Psoas muscle (tissue), 8 donors: Measurements from ENCODE around the gene TANK. TPM values are rescaled to one million over a fixed set of nuclear protein-coding genes. Genes with fewer than 3 reads are reported as not detected.

Source experiments
- ATAC-seq, 4 donors: fragments of 200-7000 bp; cut with Tn5 transposase; one replicate each; pipeline ENCODE4 v1.9.1; 2020; ENCODE audit warnings: moderate library complexity in 3 of 4, mild to moderate bottlenecking in 2 of 4
- DNase-seq, 2 donors: peaks; one replicate each; pipeline ENCODE4 v3.0.0-alpha.2; 2020
- H3K27ac ChIP-seq: fragments of 200-600 bp; one replicate; pipeline ENCODE4 v1.8.0; 2022
- H3K27me3 ChIP-seq, 3 donors: fragments of 200-600 bp in 1 of 3; one replicate each; pipeline versions ENCODE4 v1.6.1 to v1.8.0; 2013 to 2022; ENCODE audit warnings: low read length in 2 of 3, mild to moderate bottlenecking in 2 of 3, moderate library complexity in 1 of 3; ENCODE audit not compliant: insufficient read depth in 3 of 3
- H3K36me3 ChIP-seq, 2 donors: fragments of 200-600 bp in 1 of 2; one replicate each; pipeline versions ENCODE4 v1.6.1 to v1.8.0; 2013 to 2022; ENCODE audit warnings: low read depth in 1 of 2, mild to moderate bottlenecking in 1 of 2, moderate library complexity in 1 of 2; ENCODE audit not compliant: insufficient read depth in 1 of 2
- H3K4me1 ChIP-seq: fragments of 200-600 bp; one replicate; pipeline ENCODE4 v1.8.0; 2022
- H3K4me3 ChIP-seq: fragments of 200-600 bp; one replicate; pipeline ENCODE4 v1.8.0; 2022; ENCODE audit warnings: mild to moderate bottlenecking
- H3K9me3 ChIP-seq: fragments of 200-600 bp; one replicate; pipeline ENCODE4 v1.8.0; 2022
- WGBS, 3 donors: extraction: QIAGEN DNeasy Blood & Tissue Kit; methylation state at CpG; one replicate each; pipeline versions ENCODE4 v1.1.6 to v1.1.7; 2013; 5-methylcytosine and 5-hydroxymethylcytosine counted together
- intact Hi-C, 2 donors: fragments of 100-400 bp; cut with DNase I; formaldehyde crosslinking; loops; one replicate each; pipeline versions ENCODE4 v1.11.0 to v1.14.2; 2022
- polyA plus RNA-seq, 3 donors: library from polyadenylated mRNA; stranded (reverse); fragments of 200-250 nt; gene quantifications; one replicate each; pipeline ENCODE4 v1.2.3, GENCODE V29; 2013
- total RNA-seq, 4 donors: library from RNA; stranded (reverse); fragmentation: NEBNext Ultra II Directional in 2 of 4; extraction: Animal tissue kit (Norgen Biotek cat#: 25700) in 2 of 4; gene quantifications; one replicate each; pipeline versions ENCODE4 v1.2.1 to v1.2.4, GENCODE V29; 2021 to 2023
- TF ChIP-seq, protein P1 (sequence below): fragments of 200-600 bp; IDR thresholded peaks from one replicate; pipeline ENCODE4 v1.8.0; 2022; ENCODE audit warnings: antibody characterized with exemption
- donor health status: healthy with polysubstance abuse.
- donor health status: DM: no; HTN: no; CAD: no; lungs with moderate emphysema.
- donor health status: Bipolar disorder and iron deficiency.
- donor health status: healthy.
- donor health status: DM: yes; HTN: yes; CAD: no.
- donor health status: DM: no; HTN: no; CAD: no.
- donor health status: DM: no; HTN: no; CAD: no.
- donor health status: DM: yes; HTN: yes; CAD: no.

The TANK gene
- total and polyA plus RNA-seq, 7 donors: 39.6 to 75.7 (median 57.2) TPM

DNA sequence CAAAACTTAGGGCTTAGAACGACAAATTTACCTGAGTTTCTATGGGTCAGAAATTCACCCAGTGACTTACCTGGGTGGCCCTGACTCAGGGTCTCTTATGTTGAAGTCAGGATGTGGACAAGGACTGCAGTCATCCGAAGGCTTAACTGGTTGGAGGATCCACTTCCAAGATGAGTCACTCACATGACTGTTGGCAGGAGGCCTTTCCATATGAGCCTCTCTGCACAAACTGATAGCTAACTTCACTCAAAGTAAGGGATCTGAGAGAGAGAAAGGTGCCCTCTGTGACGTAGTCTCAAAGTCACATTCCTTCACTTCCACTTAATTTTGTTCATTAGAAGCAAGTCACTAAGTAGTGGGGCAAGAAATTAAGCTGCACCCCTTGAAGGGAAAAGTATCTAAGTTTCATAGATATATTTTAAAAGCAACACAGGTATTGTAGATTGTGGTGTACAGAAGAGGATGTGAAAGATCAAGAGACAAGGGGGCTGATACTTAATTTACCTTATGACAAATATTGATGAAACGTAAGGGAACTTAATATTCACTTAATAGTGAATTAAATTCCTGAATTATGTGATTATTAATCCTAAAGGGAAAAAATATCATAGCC lies 48.4 kb downstream of the TANK start:
- Histone ChIP-seq H3K36me3 (peaks cover 2 to 71% of the 10 kb centered on the region in 2 donors), H3K4me3 (no peak overlapping the region), H3K27ac (no peak overlapping the region), H3K27me3 (no peaks in the 10 kb centered on the region), H3K4me1 (no peaks in the 10 kb centered on the region), H3K9me3 (no peaks in the 10 kb centered on the region)
- intact Hi-C loops: no loop called here
- 69 to 72% (median 71%) methylated on average over 4 of the region's 4 CpGs for WGBS, 3 donors
- DNase-seq (no peak), ATAC-seq (peak; percentile 88 to 98 (median 94))
- TF ChIP-seq, protein P1, sequence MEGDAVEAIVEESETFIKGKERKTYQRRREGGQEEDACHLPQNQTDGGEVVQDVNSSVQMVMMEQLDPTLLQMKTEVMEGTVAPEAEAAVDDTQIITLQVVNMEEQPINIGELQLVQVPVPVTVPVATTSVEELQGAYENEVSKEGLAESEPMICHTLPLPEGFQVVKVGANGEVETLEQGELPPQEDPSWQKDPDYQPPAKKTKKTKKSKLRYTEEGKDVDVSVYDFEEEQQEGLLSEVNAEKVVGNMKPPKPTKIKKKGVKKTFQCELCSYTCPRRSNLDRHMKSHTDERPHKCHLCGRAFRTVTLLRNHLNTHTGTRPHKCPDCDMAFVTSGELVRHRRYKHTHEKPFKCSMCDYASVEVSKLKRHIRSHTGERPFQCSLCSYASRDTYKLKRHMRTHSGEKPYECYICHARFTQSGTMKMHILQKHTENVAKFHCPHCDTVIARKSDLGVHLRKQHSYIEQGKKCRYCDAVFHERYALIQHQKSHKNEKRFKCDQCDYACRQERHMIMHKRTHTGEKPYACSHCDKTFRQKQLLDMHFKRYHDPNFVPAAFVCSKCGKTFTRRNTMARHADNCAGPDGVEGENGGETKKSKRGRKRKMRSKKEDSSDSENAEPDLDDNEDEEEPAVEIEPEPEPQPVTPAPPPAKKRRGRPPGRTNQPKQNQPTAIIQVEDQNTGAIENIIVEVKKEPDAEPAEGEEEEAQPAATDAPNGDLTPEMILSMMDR: no peak

DNA sequence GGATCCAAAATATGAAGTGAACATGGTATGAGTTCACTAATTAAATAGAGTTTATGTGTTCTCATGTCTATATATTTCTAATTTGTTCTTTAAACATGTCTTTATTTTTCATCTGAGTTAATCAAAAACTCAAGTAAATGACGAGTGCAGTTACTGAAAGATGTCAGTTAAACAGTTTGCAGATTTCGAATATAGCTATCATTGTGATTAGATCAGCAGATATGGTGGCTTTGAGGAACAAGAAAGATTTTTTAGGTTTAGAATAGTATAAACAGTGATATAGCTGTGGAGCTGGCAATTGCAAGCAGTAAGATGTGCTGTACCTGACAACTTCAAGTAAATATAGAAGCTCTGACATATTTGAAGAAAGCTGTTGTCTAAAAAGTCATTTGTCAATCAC lies 49.7 kb downstream of the TANK start:
- TF ChIP-seq, protein P1: no peak
- Histone ChIP-seq H3K36me3 (peaks cover 0 to 71% of the 10 kb centered on the region in 2 donors), H3K4me1 (no peaks in the 10 kb centered on the region), H3K27ac (no peak overlapping the region), H3K27me3 (no peaks in the 10 kb centered on the region), H3K9me3 (no peaks in the 10 kb centered on the region), H3K4me3 (no peak overlapping the region)
- 95 to 98% (median 96%) methylated on average over 2 of the region's 2 CpGs for WGBS, 3 donors
- DNase-seq (no peak), ATAC-seq (no peak)
- intact Hi-C loops: loop anchor here in 1 of 2 donors (2.0 kb wide), 1 partner anchor 21 kb away; no protein-coding TSS in a partner anchor

DNA sequence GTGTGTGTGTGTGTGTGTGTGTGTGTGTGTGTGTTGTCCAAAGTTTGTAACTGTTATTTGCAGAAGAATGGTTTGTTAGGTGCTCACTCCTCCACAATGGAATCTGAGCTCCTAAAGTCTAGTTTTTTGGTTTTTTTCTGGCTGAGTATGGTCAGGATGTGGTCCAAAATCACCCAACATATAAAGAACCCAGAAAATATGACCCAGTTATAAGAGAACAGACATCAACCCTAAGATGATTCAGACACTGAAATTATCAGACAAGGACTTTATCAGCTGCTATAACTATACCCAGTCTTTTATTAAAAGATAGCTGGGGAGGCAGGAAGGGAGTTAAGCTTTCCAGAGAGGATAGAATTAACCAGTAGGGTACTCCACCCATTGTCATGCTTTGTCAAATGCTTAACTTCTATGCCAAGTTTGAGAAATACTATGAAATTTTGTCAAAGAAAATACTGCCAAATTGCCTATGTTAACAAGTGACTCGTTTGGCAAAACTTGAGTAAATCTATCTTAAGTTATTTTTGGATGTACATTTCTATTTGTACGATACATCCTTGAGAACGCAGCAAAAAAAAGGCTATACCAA lies 57.5 kb downstream of the TANK start:
- intact Hi-C loops: no loop called here
- H3K27me3 ChIP-seq: no peaks in the 10 kb centered on the region
- DNase-seq (no peak), ATAC-seq (no peak)
- no peaks in the 10 kb centered on the region for H3K4me1 ChIP-seq
- 67 to 81% (median 72%) methylated on average over 3 of the region's 3 CpGs for WGBS, 3 donors
- TF ChIP-seq, protein P1: no peak
- H3K4me3 ChIP-seq: no peak overlapping the region
- no peaks in the 10 kb centered on the region for H3K9me3 ChIP-seq
- H3K36me3 ChIP-seq: peaks cover 0 to 40% of the 10 kb centered on the region in 2 donors
- H3K27ac ChIP-seq: no peak overlapping the region

DNA sequence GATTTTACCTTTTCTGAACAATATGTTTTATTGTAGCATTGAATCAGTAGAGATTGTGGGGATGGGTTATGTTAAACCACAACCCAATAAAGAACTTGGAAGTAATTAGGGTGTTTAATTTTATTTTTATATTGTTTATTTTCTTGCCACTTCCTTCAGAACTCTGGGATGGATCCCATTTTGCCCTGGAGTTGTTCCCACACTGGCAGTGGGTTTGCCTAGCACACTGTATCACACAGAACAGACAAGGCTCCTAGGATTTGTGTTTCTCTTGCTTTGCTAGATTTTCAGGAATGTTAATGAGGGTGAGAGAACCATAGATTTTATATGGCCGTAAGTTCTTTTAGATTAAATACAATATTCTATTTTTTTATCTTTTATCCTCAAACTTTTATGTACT lies 59.0 kb downstream of the TANK start:
- Histone ChIP-seq H3K27me3 (no peaks in the 10 kb centered on the region), H3K4me3 (no peak overlapping the region), H3K36me3 (peaks cover 0 to 30% of the 10 kb centered on the region in 2 donors), H3K9me3 (no peaks in the 10 kb centered on the region), H3K27ac (no peak overlapping the region), H3K4me1 (no peaks in the 10 kb centered on the region)
- no peak for DNase-seq
- WGBS, 3 donors: 97% methylated on average over 1 of the region's 1 CpG
- TF ChIP-seq, protein P1: no peak
- intact Hi-C loops: no loop called here
- no peak for ATAC-seq
